ENCODE data around the gene PRKCE.

Gene PRKCE

GRCh38 chr2:45782436-45782835, 131.0 kb downstream of the PRKCE start:
- Histone ChIP-seq H3K27ac (no peak overlapping the region), H3K36me3 (replicated peaks) (no peaks in the 10 kb centered on the region), H3K27me3 (replicated peaks) (no peaks in the 10 kb centered on the region), H3K4me3 (ENCODE audit: low read depth, low read length) (no peak overlapping the region)
- in situ Hi-C loops (cut with HindIII; ENCODE audit: low pct_ligation_motif_present, low sequenced_read_pairs) = no loop called here
- TF ChIP-seq, protein P1, sequence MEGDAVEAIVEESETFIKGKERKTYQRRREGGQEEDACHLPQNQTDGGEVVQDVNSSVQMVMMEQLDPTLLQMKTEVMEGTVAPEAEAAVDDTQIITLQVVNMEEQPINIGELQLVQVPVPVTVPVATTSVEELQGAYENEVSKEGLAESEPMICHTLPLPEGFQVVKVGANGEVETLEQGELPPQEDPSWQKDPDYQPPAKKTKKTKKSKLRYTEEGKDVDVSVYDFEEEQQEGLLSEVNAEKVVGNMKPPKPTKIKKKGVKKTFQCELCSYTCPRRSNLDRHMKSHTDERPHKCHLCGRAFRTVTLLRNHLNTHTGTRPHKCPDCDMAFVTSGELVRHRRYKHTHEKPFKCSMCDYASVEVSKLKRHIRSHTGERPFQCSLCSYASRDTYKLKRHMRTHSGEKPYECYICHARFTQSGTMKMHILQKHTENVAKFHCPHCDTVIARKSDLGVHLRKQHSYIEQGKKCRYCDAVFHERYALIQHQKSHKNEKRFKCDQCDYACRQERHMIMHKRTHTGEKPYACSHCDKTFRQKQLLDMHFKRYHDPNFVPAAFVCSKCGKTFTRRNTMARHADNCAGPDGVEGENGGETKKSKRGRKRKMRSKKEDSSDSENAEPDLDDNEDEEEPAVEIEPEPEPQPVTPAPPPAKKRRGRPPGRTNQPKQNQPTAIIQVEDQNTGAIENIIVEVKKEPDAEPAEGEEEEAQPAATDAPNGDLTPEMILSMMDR (IDR thresholded peaks at IDR 0.05; ENCODE audit: low read depth, low read length, missing control alignments) = no peak
- DNase-seq = no peak

- DNase-seq = no peak
- in situ Hi-C loops (cut with HindIII; ENCODE audit: low pct_ligation_motif_present, low sequenced_read_pairs) = no loop called here
- TF ChIP-seq, protein P1 (IDR thresholded peaks at IDR 0.05; ENCODE audit: low read depth, low read length, missing control alignments) = no peak
Observed at GRCh38 chr2:45782986-45783385, 131.5 kb downstream of the PRKCE start.

DNA sequence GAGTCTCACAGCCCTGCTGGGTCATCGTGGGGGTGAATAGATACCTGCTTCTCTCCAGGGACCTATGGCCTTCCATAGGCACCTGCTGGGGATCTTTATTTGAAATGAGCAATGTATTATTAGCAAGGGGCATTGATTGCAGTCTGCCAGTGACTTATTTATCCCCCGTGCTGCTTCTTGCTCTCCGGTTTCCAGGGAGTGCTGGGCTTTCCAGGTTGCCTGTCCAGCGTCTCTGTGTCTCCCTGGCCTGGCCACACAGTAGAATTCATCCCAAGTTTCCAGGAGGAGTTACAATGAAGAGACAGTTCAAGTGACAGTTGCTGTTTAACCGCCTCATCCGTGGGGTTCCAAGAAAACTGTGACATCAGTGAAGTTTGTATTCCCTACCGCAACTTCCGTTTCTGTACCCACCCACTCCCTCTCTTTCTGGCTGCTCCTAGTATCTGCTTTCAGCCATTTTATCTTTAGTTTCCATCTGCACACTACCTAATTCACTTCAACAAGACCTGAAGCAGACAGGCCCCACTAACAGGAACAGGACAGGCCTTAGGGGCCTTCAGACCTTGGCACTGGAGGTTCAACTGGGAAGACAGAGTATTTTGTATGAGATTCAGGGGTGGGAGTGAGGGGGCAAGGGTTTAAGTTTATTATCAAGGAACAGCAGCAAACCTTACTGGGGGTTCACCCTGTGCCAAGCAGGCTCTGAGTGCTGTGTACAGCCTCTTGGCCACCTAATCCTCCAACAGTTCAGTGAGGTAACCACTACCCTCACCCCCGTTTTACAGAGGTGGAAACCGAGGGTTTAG, 134.8 kb downstream of the PRKCE start:
- no peak overlapping the region for H3K27ac ChIP-seq
- TF ChIP-seq, protein P1 (IDR thresholded peaks at IDR 0.05; ENCODE audit: low read depth, low read length, missing control alignments) = no peak
- no peaks in the 10 kb centered on the region for H3K36me3 ChIP-seq (replicated peaks)
- H3K27me3 ChIP-seq (replicated peaks) = no peaks in the 10 kb centered on the region
- in situ Hi-C loops (cut with HindIII; ENCODE audit: low pct_ligation_motif_present, low sequenced_read_pairs) = no loop called here
- DNase-seq = no peak
- H3K4me3 ChIP-seq (ENCODE audit: low read depth, low read length) = no peak overlapping the region

More at GRCh38 chr2:45782986-45783385, 131.5 kb downstream of the PRKCE start:
- H3K4me3 ChIP-seq (ENCODE audit: low read depth, low read length) = no peak overlapping the region
- H3K36me3 ChIP-seq (replicated peaks) = no peaks in the 10 kb centered on the region
- H3K27me3 ChIP-seq (replicated peaks) = no peaks in the 10 kb centered on the region
- no peak overlapping the region for H3K27ac ChIP-seq

GRCh38 chr2:45786836-45787357, 135.4 kb downstream of the PRKCE start:
- no peak for DNase-seq
- no peak overlapping the region for H3K27ac ChIP-seq
- no peaks in the 10 kb centered on the region for H3K36me3 ChIP-seq (replicated peaks)
- in situ Hi-C loops (cut with HindIII; ENCODE audit: low pct_ligation_motif_present, low sequenced_read_pairs) = no loop called here
- TF ChIP-seq, protein P1 (IDR thresholded peaks at IDR 0.05; ENCODE audit: low read depth, low read length, missing control alignments) = no peak
- no peak overlapping the region for H3K4me3 ChIP-seq (ENCODE audit: low read depth, low read length)
- H3K27me3 ChIP-seq (replicated peaks) = no peaks in the 10 kb centered on the region

DNA sequence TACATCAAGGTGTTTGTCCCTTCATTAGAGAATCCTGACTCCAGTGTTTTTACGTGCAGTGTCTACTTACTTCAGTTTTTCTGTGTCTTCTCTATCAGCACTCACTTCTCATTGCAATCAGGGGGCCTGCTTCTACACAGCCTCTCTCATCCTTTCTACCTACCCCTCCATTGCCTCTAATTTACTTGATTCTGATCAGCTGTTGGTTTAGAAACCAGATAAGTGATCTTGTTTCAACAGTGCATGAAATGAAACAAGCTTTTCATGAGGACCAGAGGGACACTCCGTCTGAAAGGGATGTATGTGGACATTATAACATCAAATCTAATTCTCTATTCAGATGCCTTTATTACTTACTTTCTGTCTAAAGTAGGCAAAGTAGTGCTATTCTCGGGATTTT, 136.9 kb downstream of the PRKCE start:
- no peaks in the 10 kb centered on the region for H3K27me3 ChIP-seq (replicated peaks)
- H3K36me3 ChIP-seq (replicated peaks) = no peaks in the 10 kb centered on the region
- H3K27ac ChIP-seq = no peak overlapping the region
- H3K4me3 ChIP-seq (ENCODE audit: low read depth, low read length) = no peak overlapping the region
- TF ChIP-seq, protein P1 (IDR thresholded peaks at IDR 0.05; ENCODE audit: low read depth, low read length, missing control alignments) = no peak
- in situ Hi-C loops (cut with HindIII; ENCODE audit: low pct_ligation_motif_present, low sequenced_read_pairs) = no loop called here
- DNase-seq = no peak
